GM18508 (cell line): ENCODE results near the gene FER.
"Not testable (repeated sequence)": the region's sequence is repeated elsewhere in the genome, so short reads cannot be mapped to it uniquely, and the experiment has no call there.

ENCODE experiments used
- ATAC-seq: cut with Tn5 transposase; IDR thresholded peaks from one replicate; pipeline ENCODE4 v1.9.1; 2021; ENCODE audit warnings: moderate number of reproducible peaks; ENCODE audit not compliant: insufficient read depth, unreplicated experiment

The FER gene

DNA sequence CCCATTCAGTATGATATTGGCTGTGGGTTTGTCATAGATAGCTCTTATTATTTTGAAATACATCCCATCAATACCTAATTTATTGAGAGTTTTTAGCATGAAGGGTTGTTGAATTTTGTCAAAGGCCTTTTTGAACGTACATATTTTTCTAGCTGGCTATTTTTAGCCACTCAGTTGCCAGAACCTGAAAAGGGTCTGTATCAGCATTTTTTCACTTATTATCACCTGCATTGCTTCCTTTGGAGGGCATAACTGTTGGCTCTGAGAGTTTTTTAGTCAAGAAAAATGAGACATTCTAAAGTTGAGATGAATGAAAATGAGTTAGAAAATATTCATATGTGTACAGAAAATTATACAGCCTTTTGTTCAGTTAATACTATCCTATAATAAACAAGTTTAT is 278.0 kb downstream of the FER start:
- not testable (repeated sequence) for ATAC-seq

- ATAC-seq: no peak
Measured at GRCh38 chr5:109027983-109028607, 280.4 kb downstream of the FER start.

- ATAC-seq: peak; percentile 59
Measured at GRCh38 chr5:109028608-109029299, 281.1 kb downstream of the FER start.

DNA sequence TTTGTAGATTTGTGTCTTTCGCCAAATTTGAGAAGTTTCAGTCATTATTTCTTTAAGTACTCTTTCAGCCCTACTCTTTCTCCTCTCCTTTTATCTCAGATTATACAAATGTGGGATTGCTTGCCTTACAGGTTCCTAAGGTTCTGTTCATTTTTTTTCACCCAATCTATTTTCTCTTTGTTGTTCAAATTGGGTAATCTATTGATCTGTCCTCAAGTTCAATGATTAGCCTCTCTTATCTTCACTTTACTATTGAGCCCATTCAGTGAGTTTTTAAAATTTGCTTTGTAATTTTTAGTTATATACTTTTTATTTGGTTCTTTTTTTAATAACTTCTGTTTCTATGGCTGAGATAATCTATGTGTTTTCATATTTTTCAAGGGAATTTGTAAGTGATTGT is 282.1 kb downstream of the FER start:
- ATAC-seq: no peak

- no peak for ATAC-seq
Measured at GRCh38 chr5:109030360-109031143, 282.9 kb downstream of the FER start.

GRCh38 chr5:109034306-109034705 is 286.6 kb downstream of the FER start:
- peak; percentile 77 for ATAC-seq

DNA sequence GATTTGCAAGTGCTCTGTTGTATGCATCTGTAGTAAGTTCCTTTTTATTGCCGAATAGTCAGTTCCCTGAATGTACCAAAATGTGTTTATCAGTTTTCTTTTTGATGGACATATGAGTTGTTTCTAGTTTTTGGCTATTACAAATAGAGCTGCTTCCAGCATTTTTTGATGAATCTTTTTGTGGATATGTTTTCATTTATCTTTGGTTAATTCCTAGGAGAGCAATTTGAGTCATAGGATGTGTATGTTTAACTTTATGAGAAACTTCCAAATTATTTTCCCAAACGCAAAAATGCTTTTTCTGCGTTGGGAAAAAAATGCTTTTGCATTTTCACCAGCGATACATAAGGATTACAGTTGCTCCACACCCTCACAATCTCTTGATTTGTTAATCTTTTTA is 287.7 kb downstream of the FER start:
- ATAC-seq: no peak

DNA sequence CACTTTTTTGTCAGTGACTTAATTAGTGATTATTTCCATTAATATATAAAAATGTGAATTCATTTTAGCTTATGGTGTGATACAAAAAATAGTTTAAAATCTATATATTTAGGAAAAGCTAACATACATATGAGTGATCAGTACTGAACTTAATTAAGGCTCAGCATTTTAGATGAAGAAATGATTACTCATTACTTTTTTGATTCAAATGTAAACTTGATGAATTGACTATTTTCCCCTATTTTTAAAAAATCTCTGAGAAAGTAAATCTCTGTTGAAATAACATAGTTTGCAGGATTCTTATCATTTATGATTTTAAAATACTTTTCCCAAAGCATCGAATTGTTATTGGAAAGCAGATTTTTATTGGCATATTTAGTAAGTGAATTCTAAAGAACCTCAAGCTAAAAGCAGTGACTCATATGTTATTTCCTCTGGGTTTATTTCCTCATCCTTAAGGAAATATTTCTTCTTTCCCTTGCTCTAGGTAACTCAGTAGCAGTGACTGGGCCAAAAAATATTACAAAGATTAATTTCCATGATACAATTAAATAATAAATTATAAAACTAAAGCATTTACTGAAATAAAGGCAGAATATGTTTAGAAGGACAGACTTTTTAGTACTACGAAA is 290.6 kb downstream of the FER start:
- no peak for ATAC-seq

DNA sequence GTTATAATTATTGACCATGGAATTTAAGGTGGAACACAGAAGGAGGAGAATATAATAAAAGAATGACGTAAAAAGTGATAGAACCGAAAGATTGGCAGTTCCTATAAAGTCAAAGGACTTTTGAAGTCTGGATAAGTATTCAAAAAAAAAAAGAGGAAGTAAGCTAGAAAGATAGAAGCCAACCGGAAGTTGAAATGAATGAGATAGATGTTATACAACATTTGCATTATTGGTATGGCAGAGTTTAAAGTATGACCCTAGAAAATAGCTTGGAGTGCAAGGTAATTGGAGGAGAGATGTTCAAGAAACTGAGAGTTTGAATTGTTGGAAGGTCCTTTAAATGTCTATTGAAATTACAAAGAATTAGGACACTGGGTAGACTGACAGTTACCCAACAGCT is 293.6 kb downstream of the FER start:
- ATAC-seq: no peak

DNA sequence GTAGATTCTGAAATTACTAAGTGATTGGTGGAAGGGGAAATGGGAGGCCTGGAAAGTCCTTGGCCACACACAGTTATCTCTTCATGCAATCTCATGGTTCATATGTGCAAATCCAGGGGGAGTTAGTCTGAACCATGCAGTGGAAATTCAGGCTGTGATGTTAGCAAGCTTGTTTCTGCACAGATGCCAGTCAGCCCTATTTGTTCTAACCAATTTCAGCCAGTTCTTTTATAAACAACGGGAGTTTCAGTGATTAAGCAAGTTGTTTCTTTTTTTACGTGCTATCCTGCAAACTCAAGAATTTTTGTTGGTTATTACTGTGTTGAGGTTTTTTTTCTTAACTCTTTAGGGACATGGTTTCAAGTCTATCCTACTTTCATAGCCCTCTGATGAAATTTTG is 298.0 kb downstream of the FER start:
- ATAC-seq: no peak

- ATAC-seq: no peak
Measured at GRCh38 chr5:109049565-109049964, 301.9 kb downstream of the FER start.

GRCh38 chr5:109050321-109050720 is 302.6 kb downstream of the FER start:
- ATAC-seq: not testable (repeated sequence)

DNA sequence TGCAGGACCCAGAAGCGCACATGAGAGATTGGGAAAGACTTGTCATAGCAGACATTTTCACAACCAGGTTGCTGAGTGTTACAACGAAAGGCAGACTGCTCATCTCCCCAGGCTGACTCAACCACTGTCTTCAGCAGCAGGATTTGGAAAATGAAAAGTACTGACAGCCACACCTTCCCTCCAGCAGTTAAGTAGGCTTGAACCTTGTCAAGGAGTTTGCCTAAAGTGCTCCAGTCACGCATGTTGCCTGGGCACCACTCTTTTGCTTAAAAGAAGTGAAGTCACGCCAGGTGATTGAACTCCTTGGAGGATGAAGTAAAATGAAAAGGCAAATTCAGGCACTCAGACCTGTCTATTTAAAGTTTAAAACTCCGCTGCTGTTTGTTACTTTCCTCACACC is 304.5 kb downstream of the FER start:
- ATAC-seq: not testable (repeated sequence)

DNA sequence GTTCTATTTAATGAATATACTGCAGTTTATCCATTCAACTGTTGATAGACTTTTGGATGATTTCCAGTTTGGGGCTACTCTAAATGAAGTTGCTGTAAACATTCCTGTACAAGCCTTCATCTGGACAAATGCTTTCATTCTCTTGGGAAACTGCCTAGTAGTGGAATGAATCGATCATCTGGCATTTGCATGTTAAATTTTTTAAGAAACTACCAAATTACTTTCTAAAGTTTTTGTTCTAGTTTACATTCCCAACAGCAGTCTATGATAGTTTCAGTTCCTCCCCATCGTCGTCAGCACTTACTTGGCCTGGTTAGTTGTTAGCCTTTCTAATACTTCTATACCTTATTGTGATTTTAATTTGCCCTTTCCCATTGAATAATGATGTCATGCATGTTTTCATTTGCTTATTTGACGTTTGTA is 306.3 kb downstream of the FER start:
- ATAC-seq: no peak

DNA sequence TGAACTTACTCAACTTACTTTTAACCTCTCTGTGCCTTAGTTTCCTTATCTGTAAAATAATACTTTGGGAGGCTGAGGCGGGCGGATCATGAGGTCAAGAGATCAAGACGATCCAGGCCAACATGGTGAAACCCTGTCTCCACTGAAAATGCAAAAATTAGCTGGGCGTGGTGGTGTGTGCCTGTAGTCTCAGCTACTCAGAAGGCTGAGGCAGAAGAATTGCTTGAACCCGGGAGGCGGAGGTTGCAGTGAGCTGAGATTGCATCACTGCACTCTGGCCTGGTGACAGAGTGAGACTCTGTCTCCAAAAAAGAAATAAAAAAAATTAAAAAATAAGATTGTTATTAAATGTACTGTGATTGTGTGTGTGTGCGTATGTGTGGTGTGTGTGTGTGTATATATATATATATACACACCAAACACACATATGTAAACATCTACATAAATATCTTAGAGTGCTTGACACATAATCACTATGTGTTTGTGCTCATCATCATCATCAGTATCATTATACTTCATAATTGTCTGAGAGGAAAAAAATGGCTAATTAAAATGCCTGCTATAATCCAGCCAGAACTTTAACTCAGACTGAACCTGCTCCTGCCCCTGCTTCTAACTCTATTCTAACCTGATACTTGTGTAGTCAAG is 312.8 kb downstream of the FER start:
- no peak for ATAC-seq

DNA sequence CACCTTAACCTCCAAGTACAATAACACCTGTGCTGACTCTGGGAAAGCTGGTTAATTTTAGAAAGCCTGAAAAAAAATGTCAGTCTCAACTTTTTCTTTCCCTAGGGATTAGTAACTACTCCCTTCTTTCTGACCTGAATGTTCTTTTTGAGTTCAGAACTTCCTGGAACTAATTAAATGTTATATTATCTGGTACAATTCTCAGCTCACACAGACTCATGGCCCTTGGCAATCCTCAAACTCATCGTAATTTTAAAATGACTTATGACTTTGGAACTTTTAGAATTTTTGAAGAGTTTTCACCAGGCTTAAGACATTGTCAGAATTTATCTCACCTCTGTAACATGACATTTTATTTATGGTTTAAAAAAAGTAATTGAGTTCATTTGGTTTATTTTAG is 315.0 kb downstream of the FER start:
- ATAC-seq: no peak

- ATAC-seq: no peak
Measured at GRCh38 chr5:109063223-109063622, 315.5 kb downstream of the FER start.

DNA sequence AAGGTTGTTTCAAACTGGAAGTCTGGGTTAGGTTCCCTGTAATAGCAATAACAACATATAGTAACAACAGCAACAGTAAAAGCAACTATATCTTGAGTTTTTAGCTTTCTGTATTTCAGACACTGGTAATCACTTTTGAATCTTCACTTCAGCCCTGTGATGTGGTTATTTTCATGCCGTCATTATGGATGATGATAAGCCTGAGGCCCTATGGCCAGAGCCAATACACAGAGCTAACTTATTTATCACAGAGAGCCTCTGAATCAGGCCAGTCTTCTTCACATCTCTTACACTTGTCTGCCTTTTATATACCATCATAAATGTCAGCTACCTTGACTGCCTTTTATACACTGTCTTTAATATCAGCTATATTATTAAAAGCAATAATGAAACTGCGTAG is 329.0 kb downstream of the FER start:
- ATAC-seq: no peak

DNA sequence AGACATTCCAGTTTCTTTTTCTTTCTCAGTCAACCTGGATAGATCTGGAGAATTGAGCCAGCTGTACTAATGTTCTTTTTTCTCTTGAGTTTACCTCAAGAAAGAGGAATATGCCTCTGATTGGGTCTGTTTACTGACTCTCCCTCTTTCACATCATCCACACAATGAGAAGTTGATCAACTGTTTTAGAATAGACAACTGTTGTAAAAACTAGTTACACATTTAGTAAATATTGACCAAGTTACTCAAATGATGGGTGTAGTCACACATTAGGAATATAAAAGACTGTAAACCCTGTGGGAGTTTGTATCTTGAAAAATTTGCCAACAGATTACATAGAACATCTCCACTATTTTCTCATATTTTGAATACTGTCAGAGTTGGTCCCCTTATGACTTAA is 330.8 kb downstream of the FER start:
- ATAC-seq: no peak

GRCh38 chr5:109080481-109080880 is 332.8 kb downstream of the FER start:
- ATAC-seq: no peak
